ENCODE results near the gene PLD4.

PLD4 gene

GRCh38 chr14:104931771-104932675 is 7.3 kb downstream of the PLD4 start:
- DNase-seq (ENCODE audit: extremely low spot score), result no peak
- ChIA-PET POLR2A (no interaction called here), CTCF (no interaction called here)
- TF ChIP-seq FOXK2 (IDR thresholded peaks at IDR 0.05) (no peak), SUZ12 (IDR thresholded peaks at IDR 0.05) (no peak), L3MBTL2 (conservative IDR thresholded peaks at IDR 0.05) (no peak)

- DNase-seq (ENCODE audit: extremely low spot score), result peak; percentile 95
- POLR2A ChIA-PET, result no interaction called here
- no peak for TF ChIP-seq TARDBP (IDR thresholded peaks at IDR 0.05)
- TF ChIP-seq FOXA1 (IDR thresholded peaks at IDR 0.05), result no peak
- TF ChIP-seq LEF1 (IDR thresholded peaks at IDR 0.05; ENCODE audit: borderline replicate concordance), result no peak
- TF ChIP-seq ARNT (IDR thresholded peaks at IDR 0.05), result 0 out of 2 replicates have a peak, but pooled peaks have one; percentile 14
- no peak for TF ChIP-seq PKNOX1 (IDR thresholded peaks at IDR 0.05)
- TF ChIP-seq SP1 (IDR thresholded peaks at IDR 0.05), result no peak
- TF ChIP-seq FOXM1 (IDR thresholded peaks at IDR 0.05; ENCODE audit: borderline replicate concordance), result no peak
- CTCF ChIA-PET, result interaction anchor here (0.5 kb wide), 1 partner anchor 275 kb away, joined by 3 read pairs; no protein-coding TSS in a partner anchor
These were observed 8.3 kb downstream of the PLD4 start for GRCh38 chr14:104932676-104933631.

- ChIA-PET POLR2A (interaction anchor here (0.9 to 1.3 kb wide), 4 partner anchors 31 to 100 kb away, joined by 3 read pairs; partner anchors contain the start of gene CDCA4), CTCF (interaction anchor here (0.6 to 1.0 kb wide), 2 partner anchors 42 to 79 kb away, joined by 3 to 5 read pairs; no protein-coding TSS in a partner anchor)
- DNase-seq (ENCODE audit: extremely low spot score), result no peak
- TF ChIP-seq ZNF384 (IDR thresholded peaks at IDR 0.05) (no peak), HDGF (IDR thresholded peaks at IDR 0.05; ENCODE audit: borderline replicate concordance) (no peak)
These were observed 9.4 kb downstream of the PLD4 start for GRCh38 chr14:104933746-104934733.

GRCh38 chr14:104935026-104935650 is 10.5 kb downstream of the PLD4 start:
- CTCF ChIA-PET, result interaction anchor here (0.6 to 1.0 kb wide), 2 partner anchors 40 to 50 kb away, joined by 3 to 5 read pairs; no protein-coding TSS in a partner anchor
- POLR2A ChIA-PET, result interaction anchor here (0.9 to 1.3 kb wide), 4 partner anchors 30 to 183 kb away, joined by 3 read pairs; partner anchors contain the start of gene SIVA1
- no peak for DNase-seq (ENCODE audit: extremely low spot score)
- TF ChIP-seq ELF4 (IDR thresholded peaks at IDR 0.05) (no peak), FOXA1 (IDR thresholded peaks at IDR 0.05) (no peak), BHLHE40 (IDR thresholded peaks at IDR 0.05; ENCODE audit: borderline replicate concordance) (no peak), L3MBTL2 (conservative IDR thresholded peaks at IDR 0.05) (no peak), ZNF384 (IDR thresholded peaks at IDR 0.05) (no peak), PKNOX1 (IDR thresholded peaks at IDR 0.05) (no peak), ARNT (IDR thresholded peaks at IDR 0.05) (no peak), SUZ12 (IDR thresholded peaks at IDR 0.05) (no peak)

- ChIA-PET POLR2A (interaction anchor here (1.1 kb wide), 1 partner anchor 37 kb away, joined by 4 read pairs; no protein-coding TSS in a partner anchor), CTCF (interaction anchor here (0.6 kb wide), 1 partner anchor 49 kb away, joined by 3 read pairs; no protein-coding TSS in a partner anchor)
- TF ChIP-seq NFRKB (IDR thresholded peaks at IDR 0.05) (no peak), CTBP1 (IDR thresholded peaks at IDR 0.05; ENCODE audit: borderline replicate concordance) (no peak), PKNOX1 (IDR thresholded peaks at IDR 0.05) (no peak), SUZ12 (IDR thresholded peaks at IDR 0.05) (no peak), HDGF (IDR thresholded peaks at IDR 0.05; ENCODE audit: borderline replicate concordance) (no peak)
- DNase-seq (ENCODE audit: extremely low spot score), result no peak
These were observed 11.3 kb downstream of the PLD4 start for GRCh38 chr14:104935955-104936354.
